Measurements from ENCODE around the gene TRIM34.
"Not testable (repeated sequence)": the region's sequence is repeated elsewhere in the genome, so short reads cannot be mapped to it uniquely, and the experiment has no call there.

DNA sequence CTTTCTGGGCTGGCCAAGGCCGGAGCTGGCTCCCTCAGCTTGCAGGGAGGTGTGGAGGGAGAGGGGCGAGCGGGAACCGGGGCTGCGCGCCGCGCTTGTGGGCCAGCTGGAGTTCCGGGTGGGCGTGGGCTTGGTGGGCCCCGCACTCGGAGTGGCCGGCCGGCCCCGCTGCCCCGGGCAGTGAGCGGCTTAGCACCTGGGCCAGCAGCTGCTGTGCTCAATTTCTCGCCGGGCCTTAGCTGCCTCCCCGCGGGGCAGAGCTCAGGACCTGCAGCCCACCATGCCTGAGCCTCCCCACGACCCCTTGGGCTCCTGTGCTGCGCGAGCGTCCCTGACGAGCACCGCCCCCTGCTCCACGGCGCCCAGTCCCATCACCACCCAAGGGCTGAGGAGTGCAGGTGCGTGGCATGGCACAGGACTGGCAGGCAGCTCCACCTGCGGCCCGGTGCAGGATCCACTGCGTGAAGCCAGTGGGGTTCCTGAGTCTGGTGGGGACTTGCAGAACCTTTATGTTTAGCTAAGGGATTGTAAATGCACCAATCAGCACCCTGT, 58.2 kb downstream of the TRIM34 start:
- TF ChIP-seq, protein P1, sequence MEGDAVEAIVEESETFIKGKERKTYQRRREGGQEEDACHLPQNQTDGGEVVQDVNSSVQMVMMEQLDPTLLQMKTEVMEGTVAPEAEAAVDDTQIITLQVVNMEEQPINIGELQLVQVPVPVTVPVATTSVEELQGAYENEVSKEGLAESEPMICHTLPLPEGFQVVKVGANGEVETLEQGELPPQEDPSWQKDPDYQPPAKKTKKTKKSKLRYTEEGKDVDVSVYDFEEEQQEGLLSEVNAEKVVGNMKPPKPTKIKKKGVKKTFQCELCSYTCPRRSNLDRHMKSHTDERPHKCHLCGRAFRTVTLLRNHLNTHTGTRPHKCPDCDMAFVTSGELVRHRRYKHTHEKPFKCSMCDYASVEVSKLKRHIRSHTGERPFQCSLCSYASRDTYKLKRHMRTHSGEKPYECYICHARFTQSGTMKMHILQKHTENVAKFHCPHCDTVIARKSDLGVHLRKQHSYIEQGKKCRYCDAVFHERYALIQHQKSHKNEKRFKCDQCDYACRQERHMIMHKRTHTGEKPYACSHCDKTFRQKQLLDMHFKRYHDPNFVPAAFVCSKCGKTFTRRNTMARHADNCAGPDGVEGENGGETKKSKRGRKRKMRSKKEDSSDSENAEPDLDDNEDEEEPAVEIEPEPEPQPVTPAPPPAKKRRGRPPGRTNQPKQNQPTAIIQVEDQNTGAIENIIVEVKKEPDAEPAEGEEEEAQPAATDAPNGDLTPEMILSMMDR (IDR thresholded peaks at IDR 0.05) = not testable (repeated sequence)
- TF ChIP-seq POLR2A (IDR thresholded peaks at IDR 0.05) = not testable (repeated sequence)

All from esophagus squamous epithelium (tissue), 4 donors.